ENCODE results near the gene DNAJB5.

The DNAJB5 gene

DNA sequence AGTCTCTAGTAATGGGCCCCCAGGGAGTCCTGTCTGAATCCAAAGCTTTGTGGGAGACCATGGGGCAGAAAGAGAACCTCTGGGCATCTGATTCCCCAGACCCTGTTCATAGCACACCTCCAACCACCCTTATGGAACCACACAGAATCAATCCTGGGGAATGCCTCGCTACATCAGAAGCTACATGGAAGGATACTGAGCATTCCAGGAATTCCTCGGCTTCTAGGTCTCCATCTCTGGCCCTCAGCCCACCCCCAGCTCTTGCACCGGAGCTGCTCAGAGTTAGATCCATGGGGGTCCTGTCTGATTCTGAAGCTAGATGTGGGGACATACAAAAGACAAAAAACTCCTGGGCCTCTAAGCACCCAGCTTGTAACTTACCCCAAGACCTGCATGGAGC lies 54.5 kb downstream of the DNAJB5 start:
- in situ Hi-C loops (cut with MboI; ENCODE audit: low pct_unique_long_range_greater_than_20kb, low sequenced_read_pairs, unreplicated experiment): no loop called here
- DNase-seq (ENCODE audit: low spot score): no peak

More for the DNA sequence above, 54.5 kb downstream of the DNAJB5 start:
- TF ChIP-seq, protein P1, sequence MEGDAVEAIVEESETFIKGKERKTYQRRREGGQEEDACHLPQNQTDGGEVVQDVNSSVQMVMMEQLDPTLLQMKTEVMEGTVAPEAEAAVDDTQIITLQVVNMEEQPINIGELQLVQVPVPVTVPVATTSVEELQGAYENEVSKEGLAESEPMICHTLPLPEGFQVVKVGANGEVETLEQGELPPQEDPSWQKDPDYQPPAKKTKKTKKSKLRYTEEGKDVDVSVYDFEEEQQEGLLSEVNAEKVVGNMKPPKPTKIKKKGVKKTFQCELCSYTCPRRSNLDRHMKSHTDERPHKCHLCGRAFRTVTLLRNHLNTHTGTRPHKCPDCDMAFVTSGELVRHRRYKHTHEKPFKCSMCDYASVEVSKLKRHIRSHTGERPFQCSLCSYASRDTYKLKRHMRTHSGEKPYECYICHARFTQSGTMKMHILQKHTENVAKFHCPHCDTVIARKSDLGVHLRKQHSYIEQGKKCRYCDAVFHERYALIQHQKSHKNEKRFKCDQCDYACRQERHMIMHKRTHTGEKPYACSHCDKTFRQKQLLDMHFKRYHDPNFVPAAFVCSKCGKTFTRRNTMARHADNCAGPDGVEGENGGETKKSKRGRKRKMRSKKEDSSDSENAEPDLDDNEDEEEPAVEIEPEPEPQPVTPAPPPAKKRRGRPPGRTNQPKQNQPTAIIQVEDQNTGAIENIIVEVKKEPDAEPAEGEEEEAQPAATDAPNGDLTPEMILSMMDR (IDR thresholded peaks at IDR 0.05; ENCODE audit: extremely low read depth, insufficient read depth, missing control alignments): no peak

All from GM13977 (cell line).